B cell (primary cell): ENCODE measurements around the gene RBM39. TPM values are rescaled to one million over a fixed set of nuclear protein-coding genes. Genes with fewer than 3 reads are reported as not detected.

Source experiments
- ATAC-seq: fragments of 200-7000 bp; cut with Tn5 transposase; one replicate; pipeline ENCODE4 v1.10.0; 2021; ENCODE audit warnings: low read depth, mild to moderate bottlenecking, moderate number of reproducible peaks, moderate library complexity
- CTCF ChIA-PET: fragments of 350-600 bp; sonication (Branson Sonifier 250); formaldehyde crosslinking; loops from one replicate; lab custom pipeline; 2021; ENCODE audit warnings: antibody characterized with exemption, inconsistent platforms; lab: Charles Lee
- POLR2A ChIA-PET: fragments of 350-600 bp; sonication (Branson Sonifier 250); formaldehyde crosslinking; loops from one replicate; lab custom pipeline; 2021; ENCODE audit warnings: antibody characterized with exemption; lab: Charles Lee
- DNase-seq: peaks from one replicate; pipeline ENCODE4 v3.0.0; 2013
- H2AFZ ChIP-seq: 2 replicates; pipeline ENCODE4 v1.6.1; 2012; ENCODE audit warnings: mild to moderate bottlenecking, low read depth, low read length; ENCODE audit not compliant: insufficient read depth, poor library complexity, severe bottlenecking
- H3K27ac ChIP-seq, 2 donors: 1 replicate in 1 of 2; 2 replicates in 1 of 2; pipeline ENCODE4 v1.5.1; 2012 to 2013; ENCODE audit warnings: low read length in 2 of 2, mild to moderate bottlenecking in 2 of 2, moderate library complexity in 1 of 2
- H3K27me3 ChIP-seq, 4 experiments: fragments of 200-600 bp in 1 of 4; sonication (generic) in 1 of 4; replicated peaks in 1 of 4; 1 replicate in 2 of 4; 2 replicates in 2 of 4; pipeline versions ENCODE4 v1.6.1 to v1.7.0; 2013 to 2016; ENCODE audit warnings: low read length in 3 of 4, mild to moderate bottlenecking in 2 of 4, mixed read lengths in 1 of 4, moderate library complexity in 1 of 4; ENCODE audit not compliant: insufficient read depth in 4 of 4, control insufficient read depth in 3 of 4; ENCODE audit errors: control extremely low read depth in 1 of 4
- H3K36me3 ChIP-seq, 2 experiments: replicated peaks in 1 of 2; 1 replicate in 1 of 2; 2 replicates in 1 of 2; pipeline versions ENCODE4 v1.6.1 to v1.7.1; 2013; ENCODE audit warnings: low read length in 1 of 2; ENCODE audit not compliant: insufficient read depth in 2 of 2, control insufficient read depth in 1 of 2; ENCODE audit errors: control extremely low read depth in 1 of 2, extremely low read depth in 1 of 2
- H3K4me1 ChIP-seq, 2 donors: fragments of 200-600 bp in 1 of 2; sonication (generic) in 1 of 2; 1 replicate in 1 of 2; 2 replicates in 1 of 2; pipeline versions ENCODE4 v1.5.1 to v1.6.1; 2013 to 2017; ENCODE audit warnings: low read length in 2 of 2; ENCODE audit not compliant: control insufficient read depth in 2 of 2, insufficient read depth in 2 of 2
- H3K4me2 ChIP-seq: replicated peaks from 2 replicates; pipeline ENCODE3; 2012; ENCODE audit warnings: mild to moderate bottlenecking, low read depth, low read length; ENCODE audit not compliant: poor library complexity, severe bottlenecking
- H3K4me3 ChIP-seq, 5 experiments: fragments of 200-600 bp in 1 of 5; sonication (generic) in 1 of 5; 1 replicate in 3 of 5; 2 replicates in 2 of 5; pipeline versions ENCODE4 v1.5.1 to v1.7.0; 2011 to 2016; ENCODE audit warnings: low read length in 4 of 5, mild to moderate bottlenecking in 4 of 5, low read depth in 2 of 5, control low read depth in 1 of 5, moderate library complexity in 1 of 5; ENCODE audit not compliant: insufficient read depth in 1 of 5; ENCODE audit errors: control extremely low read depth in 1 of 5, extremely low read depth in 1 of 5
- H3K79me2 ChIP-seq: fragments of 200-600 bp; sonication (generic); one replicate; pipeline ENCODE4 v1.6.0; 2016; ENCODE audit warnings: low read length; ENCODE audit not compliant: control insufficient read depth, insufficient read depth
- H3K9ac ChIP-seq: fragments of 200-600 bp; sonication (generic); 2 replicates; pipeline ENCODE4 v1.6.1; 2017; ENCODE audit warnings: mild to moderate bottlenecking, low read length, moderate library complexity
- H3K9me3 ChIP-seq, 3 donors: one replicate each; pipeline versions ENCODE4 v1.6.1 to v1.7.1; 2013; ENCODE audit warnings: low read length in 2 of 3; ENCODE audit not compliant: control insufficient read depth in 2 of 3, insufficient read depth in 1 of 3; ENCODE audit errors: control extremely low read depth in 1 of 3
- H4K20me1 ChIP-seq: 2 replicates; pipeline ENCODE4 v1.6.0; 2012; ENCODE audit warnings: mild to moderate bottlenecking, low read length; ENCODE audit not compliant: insufficient read depth, control insufficient read depth, poor library complexity, severe bottlenecking
- H3K27ac Mint-ChIP-seq: one replicate; pipeline ENCODE4 v1.8.0; 2021; ENCODE audit warnings: mixed read lengths
- H3K27me3 Mint-ChIP-seq: one replicate; pipeline ENCODE4 v1.8.0; 2021; ENCODE audit warnings: mixed read lengths
- H3K4me1 Mint-ChIP-seq: one replicate; pipeline ENCODE4 v1.8.0; 2021; ENCODE audit warnings: mixed read lengths
- H3K4me3 Mint-ChIP-seq: one replicate; pipeline ENCODE4 v1.8.0; 2021; ENCODE audit warnings: mixed read lengths
- H3K9me3 Mint-ChIP-seq: one replicate; pipeline ENCODE4 v1.8.0; 2022; ENCODE audit warnings: mixed read lengths; ENCODE audit not compliant: insufficient read depth
- EZH2 ChIP-seq: IDR thresholded peaks from 2 replicates; pipeline ENCODE4 v1.6.1; 2012; ENCODE audit warnings: borderline replicate concordance, low read depth, mild to moderate bottlenecking, moderate library complexity, low read length; ENCODE audit not compliant: insufficient read depth, poor library complexity, severe bottlenecking
- WGBS: methylation state at CpG from one replicate; pipeline ENCODE4 v1.1.5; 2013; ENCODE audit warnings: missing lambda C conversion rate; ENCODE audit not compliant: insufficient coverage; 5-methylcytosine and 5-hydroxymethylcytosine counted together
- intact Hi-C: fragments of 100-400 bp; cut with micrococcal nuclease; formaldehyde crosslinking; loops from one replicate; pipeline ENCODE4 v1.10.0; 2022
- polyA plus RNA-seq: library from polyadenylated mRNA; depleted of rRNA; stranded (reverse); fragments of >200 nt; gene quantifications from 2 replicates; pipeline ENCODE4 v1.2.3, GENCODE V29; 2012
- total RNA-seq, 2 donors: library from RNA; stranded (reverse); fragments of 120-200 nt in 1 of 2; gene quantifications; 1 replicate in 1 of 2; 2 replicates in 1 of 2; pipeline versions ENCODE4 v1.2.3 to v1.2.4, GENCODE V29; 2013 to 2022
- TF ChIP-seq, protein P1 (sequence below): fragments of 200-600 bp; IDR thresholded peaks from one replicate; pipeline ENCODE4 v1.8.0; 2022; ENCODE audit warnings: antibody characterized with exemption, mild to moderate bottlenecking

RBM39 gene
- total and polyA plus RNA-seq, 2 donors (not counting 1 experiment from before 2014, with no cell fraction given) = 217 to 689 TPM

GRCh38 chr20:35699127-35699956, 42.7 kb downstream of the RBM39 start, which contains the start of the genes NFS1 and ROMO1:
TSS of gene NFS1 (minus strand) at chr20:35699352. CDS start at chr20:35699288, 64 bp downstream.
TSS of gene ROMO1 (plus strand) at chr20:35699405. CDS start at chr20:35699633, 228 bp downstream.
- ATAC-seq (peak; percentile 88), DNase-seq (peak; percentile 92)
- Mint-ChIP-seq H3K9me3 (no peaks in the 10 kb centered on the region), H3K27me3 (no peaks in the 10 kb centered on the region), H3K27ac (peak within 1 kb of the TSS; percentile 97), H3K4me1 (peaks cover 33% of the 10 kb centered on the region), H3K4me3 (peak within 1 kb of the TSS; percentile 85)
- H3K36me3 ChIP-seq = peaks cover 6 to 32% of the 10 kb centered on the region in 2 experiments
- peak within 1 kb of the TSS; percentile 84 to 96 for H3K27ac ChIP-seq
- TF ChIP-seq, protein P1, sequence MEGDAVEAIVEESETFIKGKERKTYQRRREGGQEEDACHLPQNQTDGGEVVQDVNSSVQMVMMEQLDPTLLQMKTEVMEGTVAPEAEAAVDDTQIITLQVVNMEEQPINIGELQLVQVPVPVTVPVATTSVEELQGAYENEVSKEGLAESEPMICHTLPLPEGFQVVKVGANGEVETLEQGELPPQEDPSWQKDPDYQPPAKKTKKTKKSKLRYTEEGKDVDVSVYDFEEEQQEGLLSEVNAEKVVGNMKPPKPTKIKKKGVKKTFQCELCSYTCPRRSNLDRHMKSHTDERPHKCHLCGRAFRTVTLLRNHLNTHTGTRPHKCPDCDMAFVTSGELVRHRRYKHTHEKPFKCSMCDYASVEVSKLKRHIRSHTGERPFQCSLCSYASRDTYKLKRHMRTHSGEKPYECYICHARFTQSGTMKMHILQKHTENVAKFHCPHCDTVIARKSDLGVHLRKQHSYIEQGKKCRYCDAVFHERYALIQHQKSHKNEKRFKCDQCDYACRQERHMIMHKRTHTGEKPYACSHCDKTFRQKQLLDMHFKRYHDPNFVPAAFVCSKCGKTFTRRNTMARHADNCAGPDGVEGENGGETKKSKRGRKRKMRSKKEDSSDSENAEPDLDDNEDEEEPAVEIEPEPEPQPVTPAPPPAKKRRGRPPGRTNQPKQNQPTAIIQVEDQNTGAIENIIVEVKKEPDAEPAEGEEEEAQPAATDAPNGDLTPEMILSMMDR = peak; percentile 31
- TF ChIP-seq EZH2 = no peak
- peak within 1 kb of the TSS; percentile 100 for H3K9ac ChIP-seq
- peaks cover 18% of the 10 kb centered on the region for H3K79me2 ChIP-seq
- peaks cover 7% of the 10 kb centered on the region for H4K20me1 ChIP-seq
- peak within 1 kb of the TSS; percentile 99 for H3K4me2 ChIP-seq
- peak within 1 kb of the TSS; percentile 69 to 98 (median 91) for H3K4me3 ChIP-seq
- under 1% methylated on average over 77 of the region's 81 CpGs for WGBS
- H2AFZ ChIP-seq = peak within 1 kb of the TSS; percentile 100
- intact Hi-C loops = loop anchor here (1.0 to 5.0 kb wide), 7 partner anchors 35 to 245 kb away; partner anchors contain the start of genes CEP250, CPNE1, PHF20 and RBM12
- CTCF ChIA-PET = interaction anchor here (1.0 to 2.0 kb wide), 9 partner anchors 10 to 236 kb away, joined by 3 to 10 read pairs (median 4); partner anchors contain the start of gene RBM39
- H3K4me1 ChIP-seq = peaks cover 17 to 23% of the 10 kb centered on the region in 2 donors
- no peaks in the 10 kb centered on the region for H3K9me3 ChIP-seq
- POLR2A ChIA-PET = interaction anchor here (0.7 to 2.4 kb wide), 7 partner anchors 11 to 84 kb away, joined by 3 to 18 read pairs (median 6); partner anchors contain the start of genes CPNE1, PHF20, RBM12 and RBM39
- H3K27me3 ChIP-seq = no peaks in the 10 kb centered on the region
